Measurements from ENCODE around the gene SEC24A.
"Not testable (repeated sequence)": the region's sequence is repeated elsewhere in the genome, so short reads cannot be mapped to it uniquely, and the experiment has no call there.

Gene SEC24A

GRCh38 chr5:134749415-134749814 lies 100.8 kb downstream of the SEC24A start:
- DNase-seq (ENCODE audit: low read depth), result no peak

GRCh38 chr5:134758176-134758503 lies 109.6 kb downstream of the SEC24A start:
- no peak for DNase-seq (ENCODE audit: low read depth)

- DNase-seq (ENCODE audit: low read depth), result peak; percentile 89
Observed at GRCh38 chr5:134758504-134759341, 110.1 kb downstream of the SEC24A start, which contains the start of gene DDX46. TSS of gene DDX46 (plus strand) at chr5:134758779. CDS start at chr5:134758939, 160 bp downstream.

GRCh38 chr5:134767528-134768291 lies 119.1 kb downstream of the SEC24A start:
- not testable (repeated sequence) for DNase-seq (ENCODE audit: low read depth)

- no peak for DNase-seq (ENCODE audit: low read depth)
Observed at GRCh38 chr5:134769206-134769605, 120.6 kb downstream of the SEC24A start.

- DNase-seq (ENCODE audit: low read depth), result no peak
Observed at GRCh38 chr5:134772461-134773125, 124.0 kb downstream of the SEC24A start.

GRCh38 chr5:134777366-134777765 lies 128.8 kb downstream of the SEC24A start:
- DNase-seq (ENCODE audit: low read depth), result no peak

Data from activated T-helper 1 cell treated with Interleukin-2 at 50 U/mL for 16 hours (primary cell).